ENCODE data around the gene LRRC51.

Gene LRRC51

GRCh38 chr11:72119198-72119597 is 38.5 kb downstream of the LRRC51 start:
- in situ Hi-C loops (cut with HindIII; ENCODE audit: low sequenced_read_pairs), result loop anchor here (25.0 kb wide), 1 partner anchor 107 kb away; no protein-coding TSS in a partner anchor
- DNase-seq (ENCODE audit: low read depth), result no peak
- H3K4me3 ChIP-seq (ENCODE audit: low read depth, low read length), result no peak overlapping the region
- TF ChIP-seq CTCF (IDR thresholded peaks at IDR 0.05; ENCODE audit: low read depth, low read length, missing control alignments), result no peak

GRCh38 chr11:72120930-72121329 is 40.3 kb downstream of the LRRC51 start:
- in situ Hi-C loops (cut with HindIII; ENCODE audit: low sequenced_read_pairs), result loop anchor here (25.0 kb wide), 1 partner anchor 109 kb away; no protein-coding TSS in a partner anchor

GRCh38 chr11:72122607-72123006 is 42.0 kb downstream of the LRRC51 start:
- TF ChIP-seq CTCF (IDR thresholded peaks at IDR 0.05; ENCODE audit: low read depth, low read length, missing control alignments), result no peak
- DNase-seq (ENCODE audit: low read depth), result no peak

More at GRCh38 chr11:72120930-72121329, 40.3 kb downstream of the LRRC51 start:
- no peak overlapping the region for H3K4me3 ChIP-seq (ENCODE audit: low read depth, low read length)
- TF ChIP-seq CTCF (IDR thresholded peaks at IDR 0.05; ENCODE audit: low read depth, low read length, missing control alignments), result no peak
- no peak for DNase-seq (ENCODE audit: low read depth)

GRCh38 chr11:72123117-72123653 is 42.5 kb downstream of the LRRC51 start:
- in situ Hi-C loops (cut with HindIII; ENCODE audit: low sequenced_read_pairs), result loop anchor here (25.0 kb wide), 1 partner anchor 111 kb away; no protein-coding TSS in a partner anchor
- no peak overlapping the region for H3K4me3 ChIP-seq (ENCODE audit: low read depth, low read length)
- DNase-seq (ENCODE audit: low read depth), result no peak
- TF ChIP-seq CTCF (IDR thresholded peaks at IDR 0.05; ENCODE audit: low read depth, low read length, missing control alignments), result no peak

More at GRCh38 chr11:72122607-72123006, 42.0 kb downstream of the LRRC51 start:
- no peak overlapping the region for H3K4me3 ChIP-seq (ENCODE audit: low read depth, low read length)
- in situ Hi-C loops (cut with HindIII; ENCODE audit: low sequenced_read_pairs), result loop anchor here (25.0 kb wide), 1 partner anchor 110 kb away; no protein-coding TSS in a partner anchor

GRCh38 chr11:72124046-72124445 is 43.4 kb downstream of the LRRC51 start:
- TF ChIP-seq CTCF (IDR thresholded peaks at IDR 0.05; ENCODE audit: low read depth, low read length, missing control alignments), result no peak
- DNase-seq (ENCODE audit: low read depth), result no peak
- H3K4me3 ChIP-seq (ENCODE audit: low read depth, low read length), result no peak overlapping the region
- in situ Hi-C loops (cut with HindIII; ENCODE audit: low sequenced_read_pairs), result loop anchor here (25.0 kb wide), 1 partner anchor 112 kb away; no protein-coding TSS in a partner anchor

- in situ Hi-C loops (cut with HindIII; ENCODE audit: low sequenced_read_pairs), result no loop called here
- no peak overlapping the region for H3K4me3 ChIP-seq (ENCODE audit: low read depth, low read length)
- TF ChIP-seq CTCF (IDR thresholded peaks at IDR 0.05; ENCODE audit: low read depth, low read length, missing control alignments), result no peak
- DNase-seq (ENCODE audit: low read depth), result no peak
Measured at GRCh38 chr11:72125956-72126355, 45.3 kb downstream of the LRRC51 start.

Data from astrocyte of the cerebellum (primary cell).